Gastroesophageal sphincter (tissue), 3 donors: ENCODE measurements around the gene VWA8.

Experiments used
- EP300 ChIP-seq: sonication (generic); formaldehyde crosslinking; IDR thresholded peaks from one replicate; pipeline ENCODE4 v1.6.1; 2017; ENCODE audit warnings: antibody characterized with exemption, mild to moderate bottlenecking
- POLR2A ChIP-seq, 2 donors: fragments of 450-650 bp; IDR thresholded peaks; one replicate each; pipeline ENCODE4 v1.6.1; 2017; ENCODE audit warnings: antibody characterized with exemption in 2 of 2, mild to moderate bottlenecking in 2 of 2, moderate library complexity in 1 of 2
- POLR2AphosphoS5 ChIP-seq: sonication (generic); formaldehyde crosslinking; IDR thresholded peaks from one replicate; pipeline ENCODE4 v1.6.1; 2017; ENCODE audit warnings: antibody characterized with exemption
- TF ChIP-seq, protein P1 (sequence below), 4 experiments: fragments of 200-600 bp in 2 of 4; fragments of 450-650 bp in 2 of 4; sonication (generic) in 1 of 4; IDR thresholded peaks; one replicate each; pipeline ENCODE4 v1.5.1; 2017 to 2019; ENCODE audit warnings: antibody characterized with exemption in 4 of 4, mild to moderate bottlenecking in 2 of 4, moderate library complexity in 2 of 4

DNA sequence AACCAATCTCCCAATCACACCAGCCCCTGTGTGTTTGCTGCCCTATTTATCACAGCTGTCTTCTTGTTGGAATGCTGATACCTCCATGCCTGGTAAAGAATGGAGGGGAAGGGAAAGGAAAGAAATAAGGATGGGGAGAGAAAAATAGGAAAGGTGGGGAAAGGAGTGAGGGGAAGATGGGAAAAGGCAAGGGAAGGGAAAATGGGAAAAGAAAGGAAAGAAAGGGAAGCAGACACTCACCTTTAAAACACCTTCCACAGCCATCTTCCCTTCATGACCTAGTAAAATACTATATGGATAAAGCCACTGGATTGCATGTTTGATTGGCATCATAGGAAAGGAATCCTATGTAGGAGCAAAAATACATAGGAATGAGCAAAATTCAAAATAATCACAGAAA is 77.8 kb downstream of the VWA8 start:
- TF ChIP-seq, protein P1, sequence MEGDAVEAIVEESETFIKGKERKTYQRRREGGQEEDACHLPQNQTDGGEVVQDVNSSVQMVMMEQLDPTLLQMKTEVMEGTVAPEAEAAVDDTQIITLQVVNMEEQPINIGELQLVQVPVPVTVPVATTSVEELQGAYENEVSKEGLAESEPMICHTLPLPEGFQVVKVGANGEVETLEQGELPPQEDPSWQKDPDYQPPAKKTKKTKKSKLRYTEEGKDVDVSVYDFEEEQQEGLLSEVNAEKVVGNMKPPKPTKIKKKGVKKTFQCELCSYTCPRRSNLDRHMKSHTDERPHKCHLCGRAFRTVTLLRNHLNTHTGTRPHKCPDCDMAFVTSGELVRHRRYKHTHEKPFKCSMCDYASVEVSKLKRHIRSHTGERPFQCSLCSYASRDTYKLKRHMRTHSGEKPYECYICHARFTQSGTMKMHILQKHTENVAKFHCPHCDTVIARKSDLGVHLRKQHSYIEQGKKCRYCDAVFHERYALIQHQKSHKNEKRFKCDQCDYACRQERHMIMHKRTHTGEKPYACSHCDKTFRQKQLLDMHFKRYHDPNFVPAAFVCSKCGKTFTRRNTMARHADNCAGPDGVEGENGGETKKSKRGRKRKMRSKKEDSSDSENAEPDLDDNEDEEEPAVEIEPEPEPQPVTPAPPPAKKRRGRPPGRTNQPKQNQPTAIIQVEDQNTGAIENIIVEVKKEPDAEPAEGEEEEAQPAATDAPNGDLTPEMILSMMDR (IDR thresholded peaks at IDR 0.05), result no peak
- TF ChIP-seq POLR2A (IDR thresholded peaks at IDR 0.05) (no peak), EP300 (no peak), POLR2AphosphoS5 (no peak)
